HG03521 (cell line): ENCODE results near the gene ZNF865.
"Not testable (repeated sequence)": the region's sequence is repeated elsewhere in the genome, so short reads cannot be mapped to it uniquely, and the experiment has no call there.

ENCODE experiments used
- ATAC-seq: cut with Tn5 transposase; IDR thresholded peaks from one replicate; pipeline ENCODE4 v1.9.1; 2021; ENCODE audit warnings: mild to moderate bottlenecking, moderate library complexity; ENCODE audit not compliant: unreplicated experiment

ZNF865 gene

GRCh38 chr19:55605637-55606470, at the start of gene ZNF865:
ZNF865 (plus strand) TSS chr19:55605647; CDS start chr19:55613619, 7,972 bp downstream.
- ATAC-seq, result no peak

- no peak for ATAC-seq
Observed at GRCh38 chr19:55559684-55560083, 45.8 kb upstream of the ZNF865 start.

GRCh38 chr19:55563261-55563690, 42.2 kb upstream of the ZNF865 start:
- ATAC-seq, result no peak

- ATAC-seq, result no peak
Observed at GRCh38 chr19:55566823-55567222, 38.6 kb upstream of the ZNF865 start.

- no peak for ATAC-seq
Observed at GRCh38 chr19:55567708-55568328, 37.6 kb upstream of the ZNF865 start.

GRCh38 chr19:55569477-55569876, 36.0 kb upstream of the ZNF865 start:
- not testable (repeated sequence) for ATAC-seq

GRCh38 chr19:55573929-55574328, 31.5 kb upstream of the ZNF865 start:
- not testable (repeated sequence) for ATAC-seq

GRCh38 chr19:55576746-55577145, 28.7 kb upstream of the ZNF865 start:
- no peak for ATAC-seq

GRCh38 chr19:55578031-55578760, 27.3 kb upstream of the ZNF865 start:
- ATAC-seq, result no peak

- ATAC-seq, result no peak
Observed at GRCh38 chr19:55578761-55579747, 26.4 kb upstream of the ZNF865 start.

- ATAC-seq, result no peak
Observed at GRCh38 chr19:55579766-55580621, 25.5 kb upstream of the ZNF865 start.

- ATAC-seq, result no peak
Observed at GRCh38 chr19:55580628-55581144, 24.8 kb upstream of the ZNF865 start, which contains the start of gene ZNF579. ZNF579 (minus strand) TSS chr19:55580848; CDS start chr19:55579639, 1,209 bp downstream.

- no peak for ATAC-seq
Observed at GRCh38 chr19:55581145-55581822, 24.2 kb upstream of the ZNF865 start.

GRCh38 chr19:55581823-55582223, 23.6 kb upstream of the ZNF865 start:
- no peak for ATAC-seq

GRCh38 chr19:55582284-55582683, 23.2 kb upstream of the ZNF865 start:
- ATAC-seq, result not testable (repeated sequence)

- ATAC-seq, result not testable (repeated sequence)
Observed at GRCh38 chr19:55583897-55584296, 21.6 kb upstream of the ZNF865 start.

GRCh38 chr19:55584871-55585270, 20.6 kb upstream of the ZNF865 start:
- ATAC-seq, result no peak

- no peak for ATAC-seq
Observed at GRCh38 chr19:55585658-55586339, 19.6 kb upstream of the ZNF865 start.
